GM18907 (cell line): ENCODE data around the gene USP35.
A peak's percentile ranks its signal among the peaks of the same experiment; 100 is the strongest.
"Not testable (repeated sequence)": the region's sequence is repeated elsewhere in the genome, so short reads cannot be mapped to it uniquely, and the experiment has no call there.

Source experiments
- ATAC-seq: cut with Tn5 transposase; IDR thresholded peaks from one replicate; pipeline ENCODE4 v1.9.1; 2021; ENCODE audit warnings: mild to moderate bottlenecking, moderate library complexity; ENCODE audit not compliant: unreplicated experiment

The USP35 gene

DNA sequence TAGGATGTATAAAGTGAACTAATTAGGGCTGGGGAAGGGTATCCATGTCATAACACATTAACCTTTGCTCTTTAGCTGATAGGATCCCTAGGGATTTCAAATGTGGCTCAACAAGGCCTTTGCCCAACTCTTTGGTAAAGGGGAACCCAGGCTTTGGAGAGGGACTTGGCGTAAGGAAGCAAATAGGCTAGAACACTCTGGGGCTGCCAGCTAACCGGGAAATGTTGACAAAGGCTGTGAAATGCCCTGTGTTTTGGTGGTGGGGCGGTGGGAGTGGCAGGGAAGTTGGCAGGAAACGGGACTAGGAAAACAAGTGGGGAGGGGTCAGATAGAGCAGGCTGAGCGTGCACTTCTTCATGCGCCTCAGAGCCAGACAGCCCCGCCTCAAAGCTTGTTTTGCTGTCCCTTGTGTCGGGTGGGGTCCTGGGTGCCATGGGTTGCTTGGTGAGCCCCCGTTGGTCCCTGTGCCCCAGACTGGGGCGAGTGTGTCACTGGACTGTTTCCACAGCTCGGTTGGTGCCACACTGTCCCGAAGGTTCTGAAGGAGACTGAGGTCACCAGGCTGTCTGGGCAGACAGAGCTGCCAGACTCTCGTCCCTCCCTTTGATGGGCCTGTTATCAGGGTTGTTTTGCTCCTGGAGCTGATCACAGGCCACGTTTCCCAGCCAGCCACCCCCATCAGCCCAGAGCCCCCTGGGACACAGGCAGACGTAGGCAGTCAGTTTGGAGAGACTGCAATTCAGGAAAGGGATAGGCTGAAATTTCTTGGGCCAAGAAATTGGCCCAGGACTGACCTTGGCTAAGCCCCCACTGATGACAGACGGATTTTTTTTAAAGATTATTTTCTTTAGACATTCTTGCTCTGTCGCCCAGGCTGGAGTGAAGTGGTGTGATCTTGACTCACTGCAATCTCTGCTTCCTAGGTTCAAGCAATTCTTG is 19.9 kb upstream of the USP35 start:
- no peak for ATAC-seq

DNA sequence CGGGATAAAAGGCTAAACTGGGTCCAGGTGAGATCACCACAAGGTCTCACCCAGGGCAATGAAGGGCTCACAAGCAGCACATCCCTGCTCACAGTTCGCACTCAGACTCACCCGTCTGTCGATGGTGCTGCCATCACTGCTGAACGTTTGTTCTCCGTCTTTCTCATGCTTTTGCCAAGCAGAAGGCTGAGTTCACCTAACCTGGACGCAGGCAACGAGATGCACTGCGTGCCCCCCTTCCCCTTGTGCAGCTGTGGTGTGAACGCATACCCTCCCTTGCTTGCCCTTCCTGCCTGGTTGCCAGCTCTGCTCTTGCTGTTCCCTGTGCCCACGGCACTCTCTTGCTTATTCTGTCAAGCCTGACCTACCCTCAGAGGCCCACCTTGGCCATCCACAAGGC is 18.3 kb upstream of the USP35 start:
- ATAC-seq = no peak

DNA sequence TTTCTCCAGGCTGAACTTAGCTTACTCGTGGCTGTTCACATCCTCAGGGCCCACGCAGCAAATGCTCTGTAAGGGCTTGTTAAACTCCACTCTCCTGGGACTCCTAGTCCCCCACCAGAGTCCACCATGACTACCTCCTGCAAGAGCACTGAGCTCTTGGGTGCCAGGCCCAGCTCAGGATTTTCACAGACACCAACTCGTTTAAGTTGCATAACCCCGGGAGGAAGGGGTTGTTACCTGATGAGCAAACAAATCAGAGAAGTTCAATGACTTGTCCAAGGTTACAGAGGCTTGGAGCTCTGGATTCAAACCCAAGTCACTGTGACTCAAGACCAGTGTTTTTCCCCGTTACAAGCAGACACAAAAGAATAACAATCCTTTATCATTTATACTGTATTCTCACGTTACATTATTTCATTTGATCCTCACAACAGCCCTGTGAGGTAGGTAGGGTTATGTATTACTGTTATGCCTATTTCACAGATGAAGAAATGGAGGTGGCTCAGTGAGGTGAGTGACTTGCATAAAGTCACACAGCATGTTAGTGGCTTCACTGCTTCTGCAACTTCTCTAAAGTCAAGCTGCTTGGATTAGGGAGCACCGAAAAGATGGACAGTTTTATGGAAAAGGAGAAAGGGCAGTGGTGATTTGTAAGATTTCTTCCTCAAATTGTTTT is 17.7 kb upstream of the USP35 start:
- no peak for ATAC-seq

DNA sequence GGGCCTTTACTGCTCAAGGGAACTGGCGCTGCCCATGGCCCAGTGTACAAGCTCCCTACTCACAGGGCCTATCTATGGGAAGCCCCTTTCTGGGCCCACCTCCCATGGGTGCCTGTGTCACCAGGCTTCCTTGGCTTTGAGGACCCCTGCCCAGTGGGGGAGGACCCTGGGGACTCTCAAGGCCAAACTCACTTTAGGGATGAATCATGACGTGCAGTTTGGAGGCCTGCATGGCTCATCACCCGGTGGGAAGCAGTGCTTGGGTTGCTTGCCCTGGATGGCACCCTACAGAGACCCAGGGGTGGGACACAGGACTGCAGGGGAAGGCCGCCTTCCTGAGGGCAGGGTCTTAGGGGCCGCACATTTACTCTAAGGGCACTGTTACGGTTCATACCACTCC is 16.8 kb upstream of the USP35 start:
- ATAC-seq = no peak

DNA sequence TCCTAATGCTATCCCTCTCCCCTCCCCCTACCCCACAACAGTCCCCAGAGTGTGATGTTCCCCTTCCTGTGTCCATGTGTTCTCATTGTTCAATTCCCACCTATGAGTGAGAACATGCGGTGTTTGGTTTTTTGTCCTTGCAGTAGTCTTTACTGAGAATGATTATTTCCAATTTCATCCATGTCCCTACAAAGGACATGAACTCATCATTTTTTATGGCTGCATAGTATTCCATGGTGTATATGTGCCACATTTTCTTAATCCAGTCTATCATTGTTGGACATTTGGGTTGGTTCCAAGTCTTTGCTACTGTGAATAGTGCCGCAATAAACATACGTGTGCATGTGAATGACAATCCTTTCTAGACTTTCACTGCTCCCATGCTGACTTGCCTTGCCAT is 12.9 kb upstream of the USP35 start:
- ATAC-seq = not testable (repeated sequence)

DNA sequence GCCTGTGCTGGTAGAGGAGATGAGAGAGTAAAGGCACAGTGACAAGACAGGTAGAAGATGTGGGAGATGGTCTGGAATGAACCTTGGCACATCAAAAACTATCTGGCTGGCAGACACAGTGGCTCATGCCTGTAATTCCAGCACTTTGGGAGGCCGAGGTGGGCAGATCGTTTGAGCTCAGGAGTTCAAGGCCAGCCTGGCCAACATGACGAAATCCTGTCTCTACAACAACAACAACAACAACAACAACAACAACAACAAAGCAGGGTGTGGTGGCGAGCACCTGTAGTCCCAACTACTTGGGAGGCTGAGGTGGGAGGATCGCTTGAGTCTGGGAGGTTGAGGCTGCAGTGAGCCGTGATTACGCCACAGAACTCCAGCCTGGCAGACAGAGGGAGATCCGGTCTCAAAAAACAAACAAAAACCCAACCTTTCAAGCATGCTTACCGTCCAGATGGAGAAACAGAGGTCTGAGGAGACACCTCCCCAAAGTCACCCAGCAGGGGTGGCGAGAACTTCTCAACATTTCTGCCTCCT is 12.0 kb upstream of the USP35 start:
- ATAC-seq = no peak

DNA sequence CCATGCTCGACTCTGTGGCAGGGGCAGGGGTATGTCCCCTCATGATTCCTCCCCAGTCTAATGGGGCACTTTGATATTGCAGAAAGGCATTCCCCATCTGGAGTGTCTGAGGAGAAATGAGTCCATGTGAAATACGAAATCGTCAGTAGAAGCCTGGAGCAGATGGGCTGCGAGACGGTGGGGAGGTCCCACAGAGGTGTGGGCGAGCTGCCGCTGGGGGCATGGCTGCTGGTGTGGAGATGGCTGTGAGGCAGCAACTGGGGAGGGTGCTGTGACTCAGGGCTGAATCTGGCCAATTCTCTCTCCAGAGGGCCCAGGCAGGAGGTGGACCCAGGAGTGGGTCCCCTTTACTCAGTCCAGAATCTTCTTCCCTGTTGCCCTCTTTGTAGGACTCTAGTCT is 11.5 kb upstream of the USP35 start:
- no peak for ATAC-seq

DNA sequence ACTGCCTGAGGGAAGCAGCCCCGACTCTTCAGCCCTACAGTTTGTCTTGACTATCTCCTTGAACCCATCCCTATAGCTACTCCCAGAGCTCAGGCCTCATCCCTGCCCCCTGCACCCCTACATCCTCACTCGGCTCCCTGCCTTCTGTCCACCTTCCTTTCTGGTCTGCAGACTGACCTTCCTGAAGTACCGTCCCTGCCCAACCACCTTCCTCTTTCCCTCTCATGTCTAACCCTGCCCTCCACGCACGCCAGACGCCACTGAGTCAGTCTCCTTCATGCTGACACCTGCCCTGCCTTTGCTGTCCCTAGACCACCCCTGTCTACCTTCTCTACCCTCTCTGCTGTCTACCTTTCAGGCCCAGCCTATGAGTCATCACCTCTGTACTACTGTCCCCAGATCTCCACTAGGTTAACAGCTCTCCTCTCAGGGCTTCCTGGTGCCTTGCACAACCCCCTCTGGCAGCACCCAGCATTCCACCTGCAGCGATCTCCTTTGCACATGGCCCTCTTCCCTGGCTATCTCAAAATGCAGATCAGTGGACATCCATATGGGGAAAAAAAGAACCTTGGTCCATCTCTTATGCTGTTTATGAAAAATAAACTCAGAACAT is 9.2 kb upstream of the USP35 start:
- no peak for ATAC-seq

DNA sequence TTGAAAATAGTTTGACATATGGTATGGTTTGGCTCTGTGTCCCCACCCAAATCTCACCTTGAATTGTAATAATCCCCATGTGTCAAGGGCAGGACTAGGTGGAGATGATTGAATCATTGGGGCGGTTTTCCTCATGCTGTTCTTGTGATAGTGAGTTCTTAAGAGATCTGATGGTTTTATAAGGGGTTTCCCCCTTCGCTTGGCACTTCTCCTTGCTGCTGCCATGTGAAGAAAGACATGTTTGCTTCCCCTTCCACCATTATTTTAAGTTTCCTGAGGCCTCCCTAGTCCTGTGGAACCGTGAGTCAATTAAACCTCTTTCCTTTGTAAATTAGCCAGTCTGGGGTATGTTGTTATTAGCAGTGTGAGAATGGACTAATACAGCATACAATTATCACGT is 8.0 kb upstream of the USP35 start:
- no peak for ATAC-seq

DNA sequence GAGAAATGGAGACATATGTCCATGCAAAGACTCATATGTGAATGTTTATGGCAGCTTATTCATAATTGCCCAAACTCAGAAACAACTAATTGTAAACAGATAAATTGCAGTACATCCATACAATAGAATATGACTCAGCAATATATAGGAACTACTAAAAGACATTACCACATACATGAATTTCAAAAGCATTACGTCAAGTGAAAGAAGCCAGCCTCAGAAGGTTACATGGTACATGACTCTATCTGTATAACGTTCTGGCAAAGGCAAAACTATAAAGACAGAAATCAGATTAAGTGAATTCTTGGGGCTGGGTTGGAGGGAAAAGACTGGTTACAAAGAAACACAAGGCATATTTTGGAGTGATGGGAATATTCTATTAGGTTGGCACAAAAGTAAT is 7.5 kb upstream of the USP35 start:
- ATAC-seq = no peak

DNA sequence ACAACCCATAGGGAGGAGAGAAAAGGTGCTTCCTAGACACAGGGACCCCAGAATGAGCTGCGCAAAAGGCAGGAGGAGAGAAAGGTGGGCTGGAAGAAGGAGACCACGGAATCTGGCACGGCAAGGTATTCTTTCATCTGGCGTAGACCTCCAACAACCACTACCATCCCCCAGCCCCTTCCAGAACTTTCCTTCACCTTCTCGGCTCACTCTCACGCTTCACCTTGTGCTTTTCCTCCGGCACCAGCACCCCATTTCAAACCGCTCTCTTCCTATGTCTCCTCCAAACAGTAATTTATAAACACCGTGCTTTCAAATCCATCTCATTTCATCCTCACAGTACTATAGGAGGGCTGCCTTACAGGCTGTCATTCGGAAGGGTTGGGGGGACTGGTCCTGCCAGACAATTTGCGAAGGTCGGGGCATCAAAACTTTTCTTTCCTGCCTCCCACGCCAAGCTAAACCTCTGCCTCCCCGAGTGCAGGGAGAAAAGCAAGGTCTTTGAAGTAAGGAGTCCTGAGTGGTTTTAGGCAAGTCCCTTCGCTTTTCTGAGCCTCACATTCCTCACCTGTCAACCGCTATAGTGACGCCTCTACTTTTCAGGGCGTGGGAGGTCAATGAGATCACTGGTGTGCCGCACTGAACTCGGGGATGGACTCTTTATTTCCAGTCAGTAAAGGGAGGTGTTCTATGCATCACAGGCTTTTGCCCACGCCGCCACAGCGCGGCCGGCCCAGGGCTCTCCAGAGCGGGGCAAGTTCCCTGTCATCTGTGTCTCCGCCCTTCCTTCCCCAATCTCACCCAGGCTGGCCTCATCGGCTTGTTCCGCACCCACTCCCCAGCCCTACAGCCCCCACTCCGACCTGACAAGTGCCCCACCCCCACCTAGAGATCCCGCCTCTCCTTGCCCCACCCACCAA is 1.1 kb upstream of the USP35 start:
- ATAC-seq = peak; percentile 14

DNA sequence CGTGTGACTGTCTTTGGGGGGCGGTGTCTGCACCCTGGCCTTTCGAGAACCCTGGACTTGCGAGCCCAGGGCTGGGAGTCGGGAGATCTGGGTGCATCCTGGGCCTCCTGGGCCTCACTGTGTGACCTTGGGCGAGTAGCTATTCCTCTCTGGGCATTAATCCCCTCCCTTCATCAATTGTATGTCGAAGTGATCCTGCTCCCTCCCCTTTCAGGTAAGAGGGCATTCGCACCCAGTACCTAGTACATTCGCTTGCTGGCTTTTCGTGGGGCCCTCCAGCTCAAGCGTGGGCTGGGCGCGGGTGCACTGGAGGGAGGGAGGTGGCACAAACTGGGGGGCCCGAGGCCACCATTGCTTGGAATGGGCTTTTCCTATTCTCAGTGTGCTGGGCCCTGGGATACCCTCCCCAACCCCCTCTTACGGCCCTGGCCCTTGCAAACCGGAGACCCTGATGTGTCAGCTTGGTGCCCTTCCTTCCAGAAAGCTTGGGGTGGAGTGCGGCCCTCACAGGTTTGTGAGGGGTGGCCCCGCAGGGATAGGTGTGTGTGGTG is 530 bp downstream of the USP35 start:
- no peak for ATAC-seq

DNA sequence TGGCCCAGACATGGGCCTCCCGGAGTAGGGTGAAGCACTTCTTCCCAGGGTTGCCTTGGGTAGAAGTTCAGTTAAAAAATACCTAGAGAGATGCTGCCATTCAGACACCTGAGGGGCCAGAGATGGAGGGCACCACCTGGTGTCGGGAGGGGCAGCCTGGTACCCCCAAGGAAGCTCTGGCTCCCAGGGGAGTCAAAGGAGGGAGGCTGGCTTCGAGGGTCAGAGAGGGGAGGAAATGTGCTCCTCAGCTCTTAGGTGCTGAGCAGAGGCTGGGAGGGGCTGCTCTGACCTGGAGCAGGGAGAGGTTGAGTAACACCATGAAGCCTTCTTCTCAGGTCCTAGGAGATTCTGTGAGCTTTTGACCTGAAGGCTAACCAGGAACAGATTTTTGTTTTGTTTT is 1.1 kb downstream of the USP35 start:
- ATAC-seq = no peak

DNA sequence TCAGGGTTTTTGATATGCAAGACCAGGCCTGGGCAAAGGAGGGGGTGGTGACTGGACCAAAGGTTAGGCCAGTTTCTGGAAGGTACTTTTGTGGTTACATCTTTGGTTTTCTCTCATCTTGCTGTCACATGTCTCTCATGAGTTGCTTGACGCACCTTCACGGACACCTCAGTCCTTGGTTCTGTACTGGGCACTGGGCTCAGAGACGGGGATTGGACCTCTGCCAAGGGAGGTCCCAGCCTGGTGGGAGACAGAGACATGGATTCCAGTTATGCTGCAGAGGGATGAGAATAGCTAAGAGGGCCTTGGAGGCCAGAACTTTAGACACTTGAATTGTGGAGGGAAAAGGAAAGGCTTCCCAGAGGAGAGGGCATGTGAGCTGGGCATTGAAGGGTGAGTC is 1.7 kb downstream of the USP35 start:
- ATAC-seq = no peak

DNA sequence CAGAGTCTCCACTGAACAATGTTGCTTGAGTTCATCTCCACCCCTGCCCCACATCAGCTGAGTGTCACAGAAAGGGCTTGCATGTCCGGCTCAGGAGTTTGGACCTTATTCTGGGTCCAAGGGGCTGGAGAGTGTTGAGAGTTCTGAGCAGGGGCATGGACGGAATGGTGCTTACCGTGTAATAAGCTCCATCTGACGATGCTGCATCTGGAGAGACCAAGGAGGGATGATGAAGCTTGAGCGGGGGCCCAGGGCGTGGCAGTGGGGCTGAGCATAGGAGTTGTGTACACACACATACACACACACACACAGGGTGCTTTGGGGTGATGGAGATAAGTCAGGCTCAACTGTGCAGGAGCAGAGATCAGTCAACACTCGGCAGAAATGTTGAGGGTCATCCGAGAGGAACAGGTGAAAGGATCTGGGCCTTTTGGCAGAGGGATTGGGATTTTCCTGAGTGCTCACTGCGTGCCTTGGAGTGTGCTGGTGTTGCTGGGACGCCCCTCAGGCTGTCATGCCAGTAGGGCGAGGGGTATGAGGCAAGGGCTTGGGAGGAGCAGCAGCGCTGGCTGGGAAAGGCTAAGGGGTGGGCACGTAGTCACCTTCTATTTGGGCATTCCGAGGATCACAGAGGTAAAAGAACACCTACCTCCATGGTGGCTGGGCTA is 2.3 kb downstream of the USP35 start:
- ATAC-seq = no peak

DNA sequence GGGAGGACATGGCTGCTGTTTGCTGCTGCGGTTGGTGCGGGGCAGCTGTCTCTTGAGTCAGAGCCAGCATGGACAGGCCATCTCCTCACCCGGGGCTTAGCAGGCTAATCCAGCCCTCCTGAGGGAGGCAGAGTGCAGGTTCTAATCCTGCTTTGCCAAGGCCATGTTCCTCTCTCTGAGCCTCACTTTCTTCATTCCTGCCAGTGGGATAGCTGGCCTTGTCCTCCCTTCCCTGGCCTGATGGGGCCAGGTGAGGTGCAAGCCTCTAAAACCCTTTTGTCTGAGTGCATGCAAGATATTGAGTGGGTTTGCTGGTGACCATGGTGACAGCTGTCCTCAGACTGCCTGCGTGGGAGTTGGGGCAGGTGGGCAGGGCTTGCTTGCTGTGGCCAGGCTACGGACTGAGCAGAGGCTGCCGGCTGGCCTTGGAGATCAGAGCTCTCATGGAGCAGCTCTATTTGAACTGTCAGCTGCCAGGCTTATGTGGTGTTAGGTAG is 3.6 kb downstream of the USP35 start:
- ATAC-seq = no peak

DNA sequence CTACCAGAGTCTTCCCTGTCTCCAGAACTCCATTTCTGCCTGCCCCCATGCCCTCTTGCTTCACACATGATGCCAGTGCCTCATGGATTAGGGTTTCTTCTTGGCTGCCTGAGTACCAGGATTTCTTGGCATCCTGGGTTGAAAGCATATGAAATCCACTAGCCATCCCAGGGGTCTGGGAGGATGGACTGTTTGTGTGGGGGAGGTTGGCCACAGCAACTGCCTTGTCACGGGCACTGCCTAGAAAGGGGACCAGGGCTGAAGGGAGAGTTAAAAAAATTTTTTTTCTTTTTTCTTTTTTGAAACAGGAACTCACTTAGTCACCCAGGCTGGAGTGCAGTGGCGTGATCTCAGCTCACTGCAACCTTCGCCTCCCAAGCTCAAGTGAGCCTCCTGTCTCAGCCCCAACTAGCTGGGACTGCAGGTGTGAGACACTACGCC is 4.2 kb downstream of the USP35 start:
- ATAC-seq = no peak

DNA sequence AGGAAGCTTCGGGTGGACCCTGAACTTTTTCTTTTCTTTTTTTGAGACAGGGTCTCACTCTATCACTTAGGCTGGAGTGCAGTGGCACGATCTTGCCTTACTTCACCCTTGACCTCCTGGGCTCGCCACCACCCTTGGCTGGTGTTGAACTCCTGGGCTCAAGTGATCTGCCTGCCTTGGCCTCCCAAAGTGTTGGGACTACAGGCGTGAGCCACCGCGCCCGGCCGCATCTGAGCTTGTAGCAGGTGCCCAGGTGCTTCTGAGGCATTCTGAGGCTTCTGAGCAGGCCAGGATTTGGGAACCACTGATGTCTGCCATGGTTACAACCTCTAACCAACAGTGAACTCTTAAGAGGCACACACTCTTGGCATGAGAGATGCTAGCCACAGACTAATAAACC is 5.1 kb downstream of the USP35 start:
- no peak for ATAC-seq

DNA sequence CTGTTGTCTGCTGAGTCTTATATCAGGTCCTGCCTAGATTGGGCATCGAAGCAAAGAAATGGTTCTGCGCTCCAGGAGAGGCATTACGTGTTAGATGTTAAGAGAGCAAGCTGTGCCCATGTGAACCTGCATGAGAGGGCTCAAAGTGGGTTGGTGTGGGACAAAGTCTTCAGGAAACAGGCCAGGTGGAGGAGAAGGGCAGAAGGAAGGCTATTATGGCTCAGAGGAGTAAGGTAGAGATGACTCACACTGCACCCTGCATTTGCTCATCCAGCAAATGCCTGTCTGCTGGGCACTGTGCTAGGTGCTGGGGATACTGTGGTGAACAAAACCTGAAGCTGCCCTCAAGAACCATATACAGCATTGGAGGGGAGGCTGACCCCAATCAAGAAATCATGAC is 5.8 kb downstream of the USP35 start:
- no peak for ATAC-seq
